CD8-positive, alpha-beta memory T cell (primary cell): ENCODE results near the gene DNMT3L. TPM values are rescaled to one million over a fixed set of nuclear protein-coding genes. Genes with fewer than 3 reads are reported as not detected.

Experiments
- CTCF ChIA-PET: fragments of 350-600 bp; sonication (Branson Sonifier 250); formaldehyde crosslinking; loops from one replicate; lab custom pipeline; 2021; ENCODE audit warnings: antibody characterized with exemption; lab: Charles Lee
- POLR2A ChIA-PET: fragments of 350-600 bp; sonication (Branson Sonifier 250); formaldehyde crosslinking; loops from one replicate; lab custom pipeline; 2021; ENCODE audit warnings: antibody characterized with exemption; lab: Charles Lee
- DNase-seq, 5 donors: peaks; one replicate each; pipeline versions ENCODE4 v3.0.0 to v3.0.0-alpha.2; 2020 to 2022; ENCODE audit warnings: mixed read lengths in 1 of 5
- H3K27ac ChIP-seq: one replicate; pipeline ENCODE4 v1.7.0; 2013; ENCODE audit warnings: low read depth, mild to moderate bottlenecking, low read length, moderate library complexity
- H3K27me3 ChIP-seq: 2 replicates; pipeline ENCODE4 v1.7.0; 2013; ENCODE audit warnings: low read length, mild to moderate bottlenecking; ENCODE audit not compliant: insufficient read depth, poor library complexity, severe bottlenecking
- H3K36me3 ChIP-seq: 2 replicates; pipeline ENCODE4 v1.7.0; 2013; ENCODE audit warnings: mild to moderate bottlenecking, low read length, moderate library complexity; ENCODE audit not compliant: insufficient read depth
- H3K4me1 ChIP-seq: 2 replicates; pipeline ENCODE4 v1.7.0; 2013; ENCODE audit warnings: mild to moderate bottlenecking, low read length, moderate library complexity; ENCODE audit not compliant: insufficient read depth
- H3K4me3 ChIP-seq: 2 replicates; pipeline ENCODE4 v1.7.0; 2013; ENCODE audit warnings: mild to moderate bottlenecking, low read length
- H3K9me3 ChIP-seq: 2 replicates; pipeline ENCODE4 v1.7.0; 2013; ENCODE audit warnings: mild to moderate bottlenecking, low read length
- H3K27ac Mint-ChIP-seq, 8 donors: one replicate each; pipeline ENCODE4 v1.8.0; 2020 to 2021; ENCODE audit warnings: mixed read lengths in 8 of 8, mild to moderate bottlenecking in 6 of 8, inconsistent platforms in 3 of 8, moderate library complexity in 3 of 8
- H3K27me3 Mint-ChIP-seq, 2 donors: one replicate each; pipeline ENCODE4 v1.8.0; 2020 to 2021; ENCODE audit warnings: mixed read lengths in 2 of 2, mild to moderate bottlenecking in 1 of 2, moderate library complexity in 1 of 2
- H3K36me3 Mint-ChIP-seq, 3 donors: one replicate each; pipeline ENCODE4 v1.8.0; 2020 to 2021; ENCODE audit warnings: mixed read lengths in 3 of 3, inconsistent platforms in 1 of 3, mild to moderate bottlenecking in 1 of 3
- H3K4me1 Mint-ChIP-seq, 3 donors: one replicate each; pipeline ENCODE4 v1.8.0; 2020 to 2021; ENCODE audit warnings: mixed read lengths in 3 of 3, inconsistent platforms in 1 of 3, mild to moderate bottlenecking in 1 of 3
- H3K4me3 Mint-ChIP-seq, 7 donors: one replicate each; pipeline ENCODE4 v1.8.0; 2020 to 2021; ENCODE audit warnings: mixed read lengths in 7 of 7, mild to moderate bottlenecking in 6 of 7, moderate library complexity in 4 of 7, inconsistent platforms in 2 of 7
- H3K9me3 Mint-ChIP-seq, 5 donors: one replicate each; pipeline ENCODE4 v1.8.0; 2020 to 2022; ENCODE audit warnings: mixed read lengths in 5 of 5, mild to moderate bottlenecking in 3 of 5, moderate library complexity in 2 of 5, inconsistent platforms in 1 of 5
- polyA plus RNA-seq: library from polyadenylated mRNA; unstranded; fragments of 300-500 nt; fragmentation: Illumina TruSeq; gene quantifications from one replicate; pipeline ENCODE4 v1.2.3, GENCODE V29; 2021
- total RNA-seq, 2 experiments: library from RNA; stranded (reverse); gene quantifications; one replicate each; pipeline ENCODE4 v1.2.3, GENCODE V29; 2021

DNMT3L gene
- not detected for total RNA-seq
- polyA plus RNA-seq, result not detected

- Mint-ChIP-seq H3K27ac (no peak within 1 kb of the TSS), H3K27me3 (no peaks in the 10 kb centered on the region), H3K9me3 (no peaks in the 10 kb centered on the region), H3K4me3 (no peak within 1 kb of the TSS), H3K36me3 (no peaks in the 10 kb centered on the region), H3K4me1 (no peaks in the 10 kb centered on the region)
- no peaks in the 10 kb centered on the region for H3K4me1 ChIP-seq
- H3K27ac ChIP-seq, result no peak within 1 kb of the TSS
- no peak for DNase-seq
- no peaks in the 10 kb centered on the region for H3K9me3 ChIP-seq
- H3K27me3 ChIP-seq, result no peaks in the 10 kb centered on the region
- H3K36me3 ChIP-seq, result no peaks in the 10 kb centered on the region
- H3K4me3 ChIP-seq, result no peak within 1 kb of the TSS
- ChIA-PET CTCF (no interaction called here), POLR2A (no interaction called here)
Observed at GRCh38 chr21:44261675-44262295, at the start of gene DNMT3L. Gene DNMT3L (minus strand): TSS chr21:44261897. CDS start chr21:44261259, 638 bp downstream.

DNA sequence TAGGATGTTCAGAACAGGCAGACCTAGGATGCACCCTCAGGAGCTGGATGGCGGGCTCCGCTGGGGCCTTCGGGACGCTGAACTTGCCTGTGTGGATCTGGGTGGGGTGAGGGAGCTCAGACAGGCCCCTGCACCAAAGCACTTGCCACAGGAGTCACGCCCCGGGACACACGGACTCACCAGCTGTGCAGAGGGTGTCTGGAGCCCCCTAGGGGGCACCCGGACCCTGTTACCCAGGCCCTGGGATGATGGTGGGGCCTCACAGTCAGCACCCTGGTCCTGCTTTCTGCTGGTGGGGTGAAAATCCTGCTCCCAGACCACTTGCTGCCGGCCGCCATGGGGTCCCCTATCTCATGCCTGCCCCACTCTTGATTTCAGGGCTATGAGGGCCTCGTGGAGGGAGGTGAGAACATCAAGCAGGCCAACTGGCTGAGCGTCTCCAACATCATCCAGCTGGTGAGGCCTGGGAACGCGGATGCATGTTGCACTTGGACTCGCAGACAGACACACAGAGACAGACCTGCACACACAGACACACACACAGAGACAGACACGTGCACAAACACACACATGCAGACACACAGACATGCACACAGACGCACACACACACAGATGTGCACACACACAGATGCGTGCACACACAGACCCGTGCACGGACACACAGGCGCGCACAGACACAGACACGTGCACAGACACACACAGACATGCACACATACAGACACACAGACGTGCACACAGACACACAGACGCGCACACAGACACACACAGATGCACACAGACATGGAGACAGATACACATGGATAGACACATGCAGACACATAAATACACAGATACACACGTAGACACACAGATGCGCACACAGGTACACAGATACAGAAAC is 49.2 kb upstream of the DNMT3L start:
- Mint-ChIP-seq H3K36me3 (peaks cover 5 to 58% (median 5%) of the 10 kb centered on the region in 3 donors), H3K27me3 (peaks cover 0 to 2% of the 10 kb centered on the region in 2 donors), H3K27ac (peak overlapping the region in 3 of 8 donors; percentile 8 to 70 (median 31)), H3K9me3 (no peaks in the 10 kb centered on the region), H3K4me1 (peaks cover 4 to 8% (median 7%) of the 10 kb centered on the region in 3 donors), H3K4me3 (peak overlapping the region in 1 of 7 donors; percentile 22)
- H3K27ac ChIP-seq, result no peak overlapping the region
- H3K4me1 ChIP-seq, result no peaks in the 10 kb centered on the region
- CTCF ChIA-PET, result interaction anchor here (1.0 kb wide), 1 partner anchor 13 kb away, joined by 4 read pairs; no protein-coding TSS in a partner anchor
- no peaks in the 10 kb centered on the region for H3K9me3 ChIP-seq
- POLR2A ChIA-PET, result no interaction called here
- no peaks in the 10 kb centered on the region for H3K27me3 ChIP-seq
- DNase-seq, result no peak
- H3K36me3 ChIP-seq, result peaks cover 19% of the 10 kb centered on the region
- H3K4me3 ChIP-seq, result no peak overlapping the region

- Histone ChIP-seq H3K4me1 (peaks cover 20% of the 10 kb centered on the region), H3K27ac (no peak overlapping the region), H3K9me3 (no peaks in the 10 kb centered on the region), H3K4me3 (no peak overlapping the region), H3K36me3 (peaks cover 19% of the 10 kb centered on the region), H3K27me3 (no peaks in the 10 kb centered on the region)
- DNase-seq, result no peak
- Mint-ChIP-seq H3K4me1 (peaks cover 23 to 34% (median 25%) of the 10 kb centered on the region in 3 donors), H3K4me3 (no peak overlapping the region), H3K36me3 (peaks cover 5 to 45% (median 5%) of the 10 kb centered on the region in 3 donors), H3K27ac (peak overlapping the region in 1 of 8 donors; percentile 56), H3K9me3 (no peaks in the 10 kb centered on the region), H3K27me3 (peaks cover 0 to 2% of the 10 kb centered on the region in 2 donors)
- POLR2A ChIA-PET, result no interaction called here
- CTCF ChIA-PET, result interaction anchor here (3.3 kb wide), 1 partner anchor 10 kb away, joined by 11 read pairs; no protein-coding TSS in a partner anchor
Observed at GRCh38 chr21:44306936-44307704, 45.4 kb upstream of the DNMT3L start.

DNA sequence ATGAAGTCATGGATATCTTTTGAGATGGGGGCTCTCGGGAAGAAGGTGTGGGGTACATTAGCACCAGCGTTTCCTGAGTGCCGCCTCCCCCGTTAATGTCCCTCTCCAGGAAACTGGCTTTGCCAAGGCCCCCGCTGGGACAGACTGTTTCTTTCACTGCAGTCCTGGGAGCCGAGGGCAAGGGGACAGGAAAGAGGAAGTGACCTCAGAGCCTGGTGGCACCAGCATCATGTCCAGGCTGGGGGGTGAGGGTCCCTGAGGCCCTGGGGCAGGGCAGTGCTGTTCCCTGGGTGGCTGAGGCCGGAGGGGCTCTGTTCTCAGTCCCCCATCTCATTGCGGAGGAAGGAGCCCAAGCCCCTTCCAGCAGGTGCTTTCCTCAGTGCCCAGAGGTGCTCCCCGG is 44.0 kb upstream of the DNMT3L start:
- no peak for DNase-seq
- no peaks in the 10 kb centered on the region for H3K9me3 ChIP-seq
- H3K4me1 ChIP-seq, result peaks cover 34% of the 10 kb centered on the region
- H3K27me3 Mint-ChIP-seq, result no peaks in the 10 kb centered on the region
- H3K4me3 Mint-ChIP-seq, result no peak overlapping the region
- no peak overlapping the region for H3K27ac ChIP-seq
- H3K9me3 Mint-ChIP-seq, result no peaks in the 10 kb centered on the region
- peaks cover 0 to 31% (median 0%) of the 10 kb centered on the region in 3 donors for H3K36me3 Mint-ChIP-seq
- ChIA-PET CTCF (interaction anchor here (1.0 kb wide), 1 partner anchor 113 kb away, joined by 3 read pairs; no protein-coding TSS in a partner anchor), POLR2A (no interaction called here)
- no peak overlapping the region for H3K4me3 ChIP-seq
- peaks cover 26 to 48% (median 36%) of the 10 kb centered on the region in 3 donors for H3K4me1 Mint-ChIP-seq
- no peaks in the 10 kb centered on the region for H3K27me3 ChIP-seq
- peaks cover 6% of the 10 kb centered on the region for H3K36me3 ChIP-seq
- H3K27ac Mint-ChIP-seq, result no peak overlapping the region

GRCh38 chr21:44304877-44305293 is 43.2 kb upstream of the DNMT3L start:
- peak in 2 of 5 donors; percentile 32 to 41 for DNase-seq
- H3K36me3 Mint-ChIP-seq, result peaks cover 0 to 29% (median 0%) of the 10 kb centered on the region in 3 donors
- CTCF ChIA-PET, result interaction anchor here (1.0 kb wide), 1 partner anchor 113 kb away, joined by 3 read pairs; no protein-coding TSS in a partner anchor

GRCh38 chr21:44304011-44304616 is 42.4 kb upstream of the DNMT3L start:
- H3K4me3 ChIP-seq, result no peak overlapping the region
- Mint-ChIP-seq H3K4me3 (no peak overlapping the region), H3K9me3 (no peaks in the 10 kb centered on the region), H3K27ac (peak overlapping the region in 1 of 8 donors; percentile 79), H3K27me3 (no peaks in the 10 kb centered on the region), H3K36me3 (peaks cover 0 to 30% (median 0%) of the 10 kb centered on the region in 3 donors), H3K4me1 (peaks cover 29 to 53% (median 40%) of the 10 kb centered on the region in 3 donors)
- peaks cover 38% of the 10 kb centered on the region for H3K4me1 ChIP-seq
- no peaks in the 10 kb centered on the region for H3K9me3 ChIP-seq
- CTCF ChIA-PET, result interaction anchor here (0.8 kb wide), 1 partner anchor 9 kb away, joined by 3 read pairs; no protein-coding TSS in a partner anchor
- no peak overlapping the region for H3K27ac ChIP-seq
- H3K36me3 ChIP-seq, result peaks cover 6% of the 10 kb centered on the region
- H3K27me3 ChIP-seq, result no peaks in the 10 kb centered on the region
- no peak for DNase-seq
- POLR2A ChIA-PET, result no interaction called here

More at GRCh38 chr21:44304877-44305293, 43.2 kb upstream of the DNMT3L start:
- H3K36me3 ChIP-seq, result peaks cover 6% of the 10 kb centered on the region
- H3K4me3 Mint-ChIP-seq, result peak overlapping the region in 3 of 7 donors; percentile 25 to 28 (median 27)
- H3K9me3 Mint-ChIP-seq, result no peaks in the 10 kb centered on the region
- peaks cover 35% of the 10 kb centered on the region for H3K4me1 ChIP-seq
- POLR2A ChIA-PET, result no interaction called here
- no peaks in the 10 kb centered on the region for H3K27me3 ChIP-seq
- H3K27me3 Mint-ChIP-seq, result no peaks in the 10 kb centered on the region
- H3K4me1 Mint-ChIP-seq, result peaks cover 26 to 50% (median 37%) of the 10 kb centered on the region in 3 donors
- H3K9me3 ChIP-seq, result no peaks in the 10 kb centered on the region
- no peak overlapping the region for H3K27ac ChIP-seq
- H3K4me3 ChIP-seq, result no peak overlapping the region
- peak overlapping the region in 7 of 8 donors; percentile 43 to 79 (median 60) for H3K27ac Mint-ChIP-seq

DNA sequence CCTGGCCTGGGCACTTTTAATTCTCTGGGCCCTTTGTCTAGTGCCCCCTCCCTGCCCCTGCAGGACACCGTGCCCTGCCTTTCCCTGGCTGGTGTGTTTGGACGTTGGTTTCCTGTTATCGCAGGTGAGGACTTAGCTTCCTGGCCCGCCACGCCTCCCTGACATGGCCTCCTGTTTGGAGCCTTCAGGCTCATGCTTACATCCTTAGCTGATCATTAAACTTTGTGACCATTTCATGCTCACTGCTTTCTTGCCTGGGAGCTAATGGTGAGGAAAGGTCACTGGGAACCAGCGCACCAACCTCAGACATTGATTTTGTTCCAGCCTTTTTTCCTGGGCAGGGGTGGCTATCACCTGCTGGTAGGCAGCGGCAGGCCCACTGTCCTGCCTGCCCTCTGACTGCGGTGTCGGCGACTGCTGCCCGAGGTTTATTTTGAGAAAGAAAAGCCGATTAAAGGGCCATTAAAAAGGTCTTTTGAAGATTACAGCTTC is 41.8 kb upstream of the DNMT3L start:
- H3K27ac ChIP-seq, result no peak overlapping the region
- POLR2A ChIA-PET, result no interaction called here
- H3K27me3 Mint-ChIP-seq, result no peaks in the 10 kb centered on the region
- H3K27ac Mint-ChIP-seq, result peak overlapping the region in 6 of 8 donors; percentile 23 to 90 (median 79)
- H3K4me1 Mint-ChIP-seq, result peaks cover 29 to 58% (median 46%) of the 10 kb centered on the region in 3 donors
- H3K4me1 ChIP-seq, result peaks cover 40% of the 10 kb centered on the region
- H3K36me3 Mint-ChIP-seq, result peaks cover 0 to 28% (median 0%) of the 10 kb centered on the region in 3 donors
- no peaks in the 10 kb centered on the region for H3K9me3 Mint-ChIP-seq
- H3K27me3 ChIP-seq, result no peaks in the 10 kb centered on the region
- H3K4me3 ChIP-seq, result no peak overlapping the region
- H3K36me3 ChIP-seq, result peaks cover 6% of the 10 kb centered on the region
- no peak for DNase-seq
- H3K4me3 Mint-ChIP-seq, result peak overlapping the region; percentile 50 to 91 (median 74)
- H3K9me3 ChIP-seq, result no peaks in the 10 kb centered on the region
- CTCF ChIA-PET, result interaction anchor here (0.8 kb wide), 1 partner anchor 10 kb away, joined by 3 read pairs; no protein-coding TSS in a partner anchor
